GM12892 (cell line): Measurements from ENCODE around the gene RASA1.

Experiments used
- POLR2A ChIP-seq: IDR thresholded peaks from 2 replicates; pipeline ENCODE4 v1.6.1; 2011; ENCODE audit warnings: low read depth, low read length, control low read depth
- POLR2AphosphoS5 ChIP-seq: IDR thresholded peaks from 2 replicates; pipeline ENCODE4 v1.6.1; 2011; ENCODE audit warnings: low read depth, low read length, control low read depth
- TAF1 ChIP-seq: IDR thresholded peaks from 2 replicates; pipeline ENCODE4 v1.6.1; 2011; ENCODE audit warnings: low read depth, mild to moderate bottlenecking, control low read depth, low read length, borderline replicate concordance

GRCh38 chr5:87322381-87322780, 54.7 kb downstream of the RASA1 start:
- TF ChIP-seq POLR2A (no peak), POLR2AphosphoS5 (no peak), TAF1 (no peak)
